B cell (primary cell): ENCODE measurements around the gene COL5A1.

Experiments
- CTCF ChIP-seq: fragments of 200-600 bp; IDR thresholded peaks from one replicate; pipeline ENCODE4 v1.8.0; 2022; ENCODE audit warnings: antibody characterized with exemption, mild to moderate bottlenecking
- EZH2 ChIP-seq: IDR thresholded peaks from 2 replicates; pipeline ENCODE4 v1.6.1; 2012; ENCODE audit warnings: borderline replicate concordance, low read depth, mild to moderate bottlenecking, moderate library complexity, low read length; ENCODE audit not compliant: insufficient read depth, poor library complexity, severe bottlenecking

- TF ChIP-seq EZH2, result no peak
- TF ChIP-seq CTCF, result no peak
Observed at GRCh38 chr9:134816264-134816663, 174.7 kb downstream of the COL5A1 start.
